ENCODE measurements around the gene ORAI2.
"Not testable (repeated sequence)": the region's sequence is repeated elsewhere in the genome, so short reads cannot be mapped to it uniquely, and the experiment has no call there.

The ORAI2 gene

GRCh38 chr7:102472126-102473041 is 39.0 kb downstream of the ORAI2 start:
- no peak for DNase-seq

DNA sequence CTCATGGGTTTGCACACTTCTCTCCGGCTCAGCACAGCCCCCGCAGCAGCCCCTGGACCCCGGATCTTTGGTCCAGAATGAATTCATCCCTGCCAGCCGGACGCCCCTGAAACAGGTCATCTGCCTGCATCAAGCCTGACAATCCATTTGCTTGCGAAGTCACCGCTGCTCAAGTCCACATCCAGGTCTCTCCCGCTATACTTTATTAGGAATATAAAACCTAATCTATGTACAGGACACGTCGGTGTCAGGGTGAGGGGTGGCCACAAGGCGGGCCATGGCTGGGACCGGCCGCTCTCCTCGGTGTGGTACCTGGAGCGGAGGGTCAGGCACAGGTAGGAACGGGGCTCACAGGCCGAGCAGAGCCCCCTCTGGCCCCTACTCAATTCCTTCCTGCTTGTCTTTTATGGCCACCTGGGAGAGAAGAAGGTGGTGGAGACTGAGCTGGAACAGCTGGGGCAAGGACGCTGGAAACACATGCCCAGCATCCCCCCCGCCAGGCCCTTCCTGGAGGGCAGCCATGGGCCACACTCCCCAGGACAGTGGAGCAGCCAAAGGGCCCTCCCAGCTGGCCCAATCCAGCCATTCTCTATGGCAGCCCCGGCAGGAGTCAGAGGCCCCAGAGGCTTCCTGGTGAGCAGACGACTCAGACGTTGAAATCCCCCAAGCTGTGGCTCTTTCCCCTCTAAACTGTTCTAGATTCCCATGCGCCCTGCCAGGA is 40.1 kb downstream of the ORAI2 start:
- DNase-seq: no peak

DNA sequence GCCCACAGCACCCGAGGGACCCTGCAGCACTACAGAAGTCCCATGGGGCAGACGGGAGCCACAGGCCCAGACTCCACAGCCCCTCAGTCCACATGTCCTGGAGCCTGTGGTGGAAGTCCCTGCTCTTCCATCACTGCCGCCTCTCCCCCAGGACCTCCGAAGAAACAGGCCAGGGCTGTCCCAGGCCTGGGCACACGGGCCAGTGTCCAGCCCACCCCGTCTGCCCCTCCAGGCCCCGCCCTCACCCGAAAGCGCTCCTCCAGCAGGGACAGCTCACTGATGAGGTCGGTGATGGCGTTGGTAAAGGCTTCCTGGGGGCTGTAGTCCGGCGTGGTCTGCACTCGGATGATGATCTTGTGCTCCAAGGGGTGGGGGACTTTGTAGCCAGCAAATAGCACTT is 40.7 kb downstream of the ORAI2 start:
- DNase-seq: not testable (repeated sequence)

GRCh38 chr7:102474736-102475435 is 41.5 kb downstream of the ORAI2 start:
- not testable (repeated sequence) for DNase-seq

DNA sequence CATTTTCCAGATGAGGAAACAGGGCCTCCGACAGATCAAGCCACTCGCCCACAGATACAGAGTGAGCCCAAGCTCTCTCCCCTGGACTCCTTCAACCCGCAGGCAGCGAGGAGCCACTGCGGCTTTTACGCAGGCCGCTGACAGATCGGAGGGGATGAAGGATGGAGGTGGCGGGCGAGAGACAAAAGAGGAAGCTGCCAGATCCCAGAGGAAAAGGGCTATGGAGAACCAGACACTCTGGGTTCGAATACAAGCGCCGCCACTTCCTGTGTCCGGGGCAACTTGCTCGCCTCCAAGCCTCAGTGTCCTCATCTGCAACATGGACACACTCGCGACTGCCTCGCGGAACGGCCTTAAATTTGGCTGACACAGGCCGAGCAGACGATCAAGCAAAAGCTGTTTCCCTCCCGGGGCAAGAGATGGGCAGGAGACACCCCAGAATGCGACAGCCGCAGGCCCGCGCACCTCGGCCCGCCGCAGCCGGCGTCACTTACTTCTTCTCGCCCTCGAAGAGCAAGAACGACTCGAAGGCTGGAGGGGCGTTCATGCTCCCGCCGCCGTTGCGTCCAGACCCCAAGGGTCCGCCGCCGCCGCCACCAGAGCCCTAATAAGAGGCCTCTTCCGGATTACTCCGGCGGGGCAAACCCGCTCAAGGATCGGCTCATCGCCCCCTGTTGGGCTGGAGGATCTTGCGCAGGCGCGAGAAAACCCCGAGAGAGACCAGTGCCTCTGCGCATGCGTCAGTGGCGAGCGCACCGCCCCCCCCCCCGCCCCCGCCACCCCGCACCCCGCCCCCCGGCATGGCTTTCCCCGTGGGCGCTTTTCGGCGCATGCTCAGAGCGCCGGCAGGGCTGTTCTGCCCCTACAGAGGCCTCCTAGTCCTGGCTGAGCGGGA is 45.2 kb downstream of the ORAI2 start, which contains the start of gene POLR2J:
Gene POLR2J (minus strand): TSS at position 609 of the 895 bp plus-strand sequence. CDS start 62 bp downstream, at position 547.
- DNase-seq: not testable (repeated sequence)

DNA sequence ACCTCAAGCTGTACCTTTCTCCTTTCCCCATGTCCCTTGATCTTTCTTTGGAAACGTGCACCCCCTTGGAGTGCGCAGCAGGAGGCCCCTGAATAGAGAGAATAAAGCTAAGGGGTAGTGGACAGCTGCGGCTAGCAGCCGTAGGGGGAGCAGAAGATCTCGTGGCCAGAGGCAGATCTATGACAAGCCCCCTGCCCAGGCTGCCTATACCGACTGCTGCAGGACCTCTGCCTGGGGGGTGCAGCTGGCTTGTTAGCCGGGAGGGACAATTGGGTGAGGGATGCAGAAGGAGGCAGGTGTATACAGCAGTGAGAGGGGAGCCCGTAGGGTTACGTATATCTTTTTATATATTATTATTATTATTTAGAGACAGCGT is 45.8 kb downstream of the ORAI2 start:
- not testable (repeated sequence) for DNase-seq

- not testable (repeated sequence) for DNase-seq
Measured at GRCh38 chr7:102479982-102480637, 46.7 kb downstream of the ORAI2 start.

DNA sequence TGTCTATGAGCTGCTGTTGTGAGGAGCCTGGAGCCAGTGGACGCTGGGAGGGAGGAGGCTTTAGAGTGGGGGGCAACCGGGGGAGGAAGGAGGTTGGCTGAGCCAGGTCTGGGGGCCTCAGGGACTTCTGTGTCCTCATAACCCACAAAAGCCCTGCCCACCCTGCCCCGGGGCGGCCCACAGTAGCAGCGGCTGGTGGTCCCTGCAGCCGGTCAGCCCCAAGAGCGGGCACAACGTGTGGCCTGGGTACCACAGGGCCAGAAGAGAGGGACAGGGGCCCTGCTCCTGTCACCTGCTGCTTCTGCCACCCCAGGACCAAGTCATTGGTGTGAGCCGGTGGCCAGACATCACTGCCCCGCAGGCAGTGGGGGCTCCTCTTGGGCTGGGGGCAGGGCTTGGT is 48.6 kb downstream of the ORAI2 start:
- not testable (repeated sequence) for DNase-seq

DNA sequence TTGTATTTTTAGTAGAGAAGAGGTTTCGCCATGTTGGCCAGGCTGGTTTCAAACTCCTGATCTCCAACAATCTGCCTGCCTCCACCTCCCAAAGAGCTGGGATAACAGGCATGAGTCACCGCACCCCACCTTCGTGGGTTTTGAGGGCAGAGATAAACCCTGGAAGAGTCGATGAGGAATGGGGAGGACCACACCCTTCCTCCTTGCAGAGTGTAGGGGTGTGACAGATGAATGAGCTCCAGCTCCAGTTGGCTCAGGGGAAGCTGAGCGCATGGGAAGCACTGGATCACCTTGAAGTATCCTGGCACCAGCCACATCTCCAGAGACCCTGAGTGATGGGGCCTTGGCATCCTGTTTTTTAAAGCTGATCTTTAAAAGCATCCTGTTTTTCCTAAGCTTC is 50.9 kb downstream of the ORAI2 start:
- not testable (repeated sequence) for DNase-seq

GRCh38 chr7:102490529-102491075 is 57.2 kb downstream of the ORAI2 start:
- not testable (repeated sequence) for DNase-seq

- DNase-seq: not testable (repeated sequence)
Measured at GRCh38 chr7:102493220-102493935, 60.0 kb downstream of the ORAI2 start.

- not testable (repeated sequence) for DNase-seq
Measured at GRCh38 chr7:102494026-102494425, 60.7 kb downstream of the ORAI2 start.

DNA sequence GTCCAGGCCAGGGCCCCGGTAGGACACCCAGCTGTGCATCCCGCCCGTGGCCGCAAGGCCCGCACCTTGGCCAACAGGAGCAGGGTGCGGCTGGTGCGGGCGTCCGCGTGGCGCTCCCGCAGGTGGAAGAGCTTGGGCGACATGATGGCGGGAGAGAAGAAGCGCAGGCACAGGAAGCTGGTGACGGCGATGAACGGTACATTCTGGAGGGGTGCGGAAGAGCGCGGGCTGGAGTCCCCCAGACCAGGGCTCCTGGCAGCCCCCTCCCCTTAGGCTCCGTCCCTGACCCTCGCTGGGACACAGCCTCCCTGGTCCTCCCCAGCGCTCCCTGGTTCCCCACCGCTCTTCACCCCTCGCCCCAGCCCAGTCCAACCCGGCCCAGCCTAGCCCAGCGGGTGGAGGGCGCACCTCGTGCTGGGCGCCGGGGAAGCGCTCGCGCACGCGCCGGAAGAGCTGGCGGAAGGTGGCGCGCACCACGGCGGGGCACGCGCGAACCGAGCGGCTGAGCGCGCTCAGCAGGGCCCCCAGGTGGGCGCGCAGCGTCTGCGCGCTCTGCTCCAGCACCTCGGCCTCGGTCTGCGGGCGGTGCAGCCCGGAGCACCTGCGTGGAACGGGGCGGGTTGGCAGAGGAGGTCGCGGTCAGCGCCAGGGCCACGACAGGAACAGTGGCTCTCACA is 61.2 kb downstream of the ORAI2 start:
- DNase-seq: not testable (repeated sequence)

DNA sequence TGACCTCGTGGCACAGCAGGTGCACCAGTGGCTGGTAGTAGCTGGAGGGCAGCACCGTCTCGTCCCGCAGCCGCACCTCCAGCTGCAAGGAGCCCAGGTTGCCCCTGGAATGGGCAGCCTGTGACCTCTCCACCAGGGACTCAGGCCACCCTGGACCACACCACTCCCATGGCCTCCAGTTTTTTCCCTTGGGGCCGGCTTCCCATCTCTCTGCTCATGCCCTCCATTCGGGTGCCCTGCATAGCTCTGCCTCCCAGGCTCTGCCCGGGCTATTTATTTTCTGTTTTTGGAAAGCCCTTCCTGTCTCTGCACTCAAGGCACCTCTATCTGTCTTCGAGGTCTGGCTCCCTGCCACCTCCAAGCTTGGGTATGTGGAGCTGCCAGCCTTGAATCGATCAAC is 63.5 kb downstream of the ORAI2 start:
- not testable (repeated sequence) for DNase-seq

GRCh38 chr7:102497308-102497707 is 63.9 kb downstream of the ORAI2 start:
- not testable (repeated sequence) for DNase-seq

GRCh38 chr7:102498321-102498720 is 64.9 kb downstream of the ORAI2 start:
- DNase-seq: not testable (repeated sequence)

GRCh38 chr7:102503141-102503540 is 69.8 kb downstream of the ORAI2 start:
- DNase-seq: not testable (repeated sequence)

- not testable (repeated sequence) for DNase-seq
Measured at GRCh38 chr7:102505298-102506185, 72.2 kb downstream of the ORAI2 start.

Data from NCI-H1048 (cell line).